GM12864 (cell line): ENCODE results near the gene SLC8A3.

Experiments used
- DNase-seq: peaks from one replicate; pipeline ENCODE4 v3.0.0-alpha.2; 2011; ENCODE audit warnings: low read depth
- H3K4me3 ChIP-seq: 2 replicates; pipeline ENCODE4 v1.5.1; 2011; ENCODE audit warnings: mild to moderate bottlenecking, low read depth, low read length, control low read depth
- CTCF ChIP-seq: IDR thresholded peaks from 2 replicates; pipeline ENCODE4 v1.5.1; 2011; ENCODE audit warnings: low read depth, mild to moderate bottlenecking, moderate library complexity, low read length, control low read depth, inconsistent platforms; ENCODE audit errors: missing control alignments

The SLC8A3 gene

DNA sequence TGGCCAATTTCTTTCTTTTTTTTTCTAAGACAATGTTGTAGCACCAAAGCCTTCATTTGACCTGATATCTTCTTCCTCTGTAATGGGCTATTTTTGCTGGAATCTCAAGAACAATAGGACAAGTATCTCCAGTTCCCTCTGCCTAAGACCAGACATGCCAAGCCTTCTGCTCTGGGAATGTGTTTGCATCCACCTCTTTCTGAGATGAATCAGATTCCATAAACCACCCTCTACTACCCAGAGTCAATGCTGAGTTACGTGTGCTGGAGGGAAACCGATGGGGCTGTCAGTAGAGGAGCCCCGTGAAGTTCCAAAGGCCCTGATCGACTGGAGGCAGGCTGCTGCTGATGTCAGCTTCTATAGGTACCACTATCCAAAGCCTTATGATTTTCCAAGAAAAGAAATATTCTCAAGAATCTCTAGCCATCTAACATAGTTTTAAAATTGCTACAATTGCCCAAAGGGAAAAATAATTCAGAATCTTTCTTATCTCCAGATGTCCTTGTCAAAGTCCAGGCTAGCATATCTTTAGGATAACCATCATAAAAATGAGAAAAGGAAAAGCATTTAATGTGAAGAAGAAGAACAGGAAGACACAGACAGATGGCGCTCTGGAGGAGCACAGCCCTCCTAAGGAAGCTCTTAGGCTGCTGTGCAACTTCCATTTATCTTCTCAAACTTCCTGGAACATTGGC lies 101.9 kb downstream of the SLC8A3 start:
- peak; percentile 66 for TF ChIP-seq CTCF
- peak; percentile 15 for DNase-seq
- H3K4me3 ChIP-seq, result no peak overlapping the region

- no peak for DNase-seq
- H3K4me3 ChIP-seq, result no peak overlapping the region
- TF ChIP-seq CTCF, result no peak
These were observed 104.5 kb downstream of the SLC8A3 start for GRCh38 chr14:70084226-70084625.

DNA sequence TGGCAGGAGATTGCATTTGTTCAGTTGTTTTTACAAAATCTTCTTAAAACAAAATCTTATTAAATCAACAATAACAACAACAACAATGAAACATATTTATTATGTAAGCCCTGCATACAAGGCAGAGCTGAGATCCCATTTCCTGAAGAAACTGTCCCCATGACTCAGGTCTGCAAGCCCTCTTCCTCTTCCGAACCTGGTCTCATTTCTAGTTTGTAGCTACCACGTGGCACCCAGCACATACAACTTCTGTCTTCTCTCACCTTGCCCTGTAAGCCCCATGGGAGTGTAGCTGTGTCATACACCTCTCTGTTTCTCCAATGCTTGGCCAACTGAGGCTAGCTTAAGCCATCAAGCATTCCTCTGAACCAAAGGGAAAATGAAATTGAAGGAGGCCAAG lies 106.4 kb downstream of the SLC8A3 start:
- no peak for TF ChIP-seq CTCF
- H3K4me3 ChIP-seq, result no peak overlapping the region
- no peak for DNase-seq

GRCh38 chr14:70080076-70080475 lies 108.7 kb downstream of the SLC8A3 start:
- DNase-seq, result no peak
- no peak for TF ChIP-seq CTCF
- no peak overlapping the region for H3K4me3 ChIP-seq

GRCh38 chr14:70078329-70078728 lies 110.4 kb downstream of the SLC8A3 start:
- DNase-seq, result no peak
- TF ChIP-seq CTCF, result no peak
- no peak overlapping the region for H3K4me3 ChIP-seq

GRCh38 chr14:70077720-70078119 lies 111.0 kb downstream of the SLC8A3 start:
- no peak for DNase-seq
- TF ChIP-seq CTCF, result no peak
- no peak overlapping the region for H3K4me3 ChIP-seq

DNA sequence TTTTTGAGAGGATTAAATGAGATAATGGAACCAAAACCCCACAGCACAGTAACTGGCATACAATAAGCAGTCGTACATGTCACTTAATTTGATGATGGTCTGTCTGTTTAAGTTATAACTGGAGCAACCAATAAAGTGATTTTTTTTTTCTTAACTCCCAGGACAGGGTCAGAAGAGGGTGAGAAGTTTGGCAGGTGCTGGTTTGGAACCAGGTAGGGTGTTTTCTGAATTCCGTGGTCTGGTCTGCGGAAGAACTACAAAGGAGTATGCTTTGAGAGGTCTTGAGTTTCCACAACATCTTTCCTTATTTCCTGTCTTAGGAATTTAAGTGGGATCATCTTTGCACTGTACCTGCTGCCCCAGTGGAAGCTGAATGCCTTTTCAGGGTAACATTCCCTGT lies 111.7 kb downstream of the SLC8A3 start:
- no peak for TF ChIP-seq CTCF
- no peak for DNase-seq
- no peak overlapping the region for H3K4me3 ChIP-seq
